ENCODE results near the gene UBR1.

Gene UBR1

GRCh38 chr15:43070249-43070648 is 35.6 kb downstream of the UBR1 start:
- WGBS, 2 donors (ENCODE audit: extremely low coverage in 2 of 2, insufficient read length in 2 of 2, insufficient replicate concordance in 1 of 2): no CpG with 5 or more reads among the region's 4 CpGs
- Histone ChIP-seq H2AFZ (ENCODE audit: low read length) (no peak overlapping the region), H3K4me1 (ENCODE audit: control insufficient read depth in 2 of 2, insufficient read depth in 1 of 2, low read depth in 1 of 2, low read length in 2 of 2) (no peaks in the 10 kb centered on the region), H3K9ac (ENCODE audit: low read depth, low read length, poor library complexity) (no peak overlapping the region), H3K4ac (ENCODE audit: low read length) (no peak overlapping the region), H2BK12ac (ENCODE audit: low read length) (no peak overlapping the region), H3K23ac (ENCODE audit: low read depth, low read length, poor library complexity) (no peak overlapping the region), H3K4me3 (ENCODE audit: low read length in 2 of 2) (no peak overlapping the region), H3K18ac (ENCODE audit: low read length) (no peak overlapping the region), H4K91ac (ENCODE audit: low read depth, low read length, poor library complexity) (no peak overlapping the region), H3K4me2 (ENCODE audit: insufficient read depth, low read length, poor library complexity, severe bottlenecking) (no peak overlapping the region), H3K27me3 (ENCODE audit: control insufficient read depth in 3 of 3, insufficient read depth in 3 of 3, low read depth in 1 of 3, low read length in 3 of 3) (no peaks in the 10 kb centered on the region), H3K36me3 (replicated peaks in 1 of 2; ENCODE audit: control insufficient read depth in 2 of 2, insufficient read depth in 2 of 2, low read length in 2 of 2) (peaks cover 7 to 99% of the 10 kb centered on the region in 2 donors), H3K27ac (replicated peaks; ENCODE audit: low read length) (no peak overlapping the region), H2AK5ac (ENCODE audit: low read depth, low read length) (no peak overlapping the region), H3K9me3 (replicated peaks in 1 of 2; ENCODE audit: control insufficient read depth in 2 of 2, insufficient read depth in 1 of 2, low read depth in 1 of 2, low read length in 2 of 2) (peaks cover 0 to 12% of the 10 kb centered on the region in 2 donors), H2BK120ac (ENCODE audit: low read depth, low read length) (no peak overlapping the region), H3K14ac (ENCODE audit: low read length) (no peak overlapping the region), H2BK15ac (ENCODE audit: low read length) (no peak overlapping the region), H2BK5ac (ENCODE audit: low read length) (no peak overlapping the region), H4K8ac (ENCODE audit: low read depth, low read length) (no peak overlapping the region), H3K79me1 (ENCODE audit: low read depth, low read length) (no peaks in the 10 kb centered on the region)
- DNase-seq (ENCODE audit: low spot score): no peak

DNA sequence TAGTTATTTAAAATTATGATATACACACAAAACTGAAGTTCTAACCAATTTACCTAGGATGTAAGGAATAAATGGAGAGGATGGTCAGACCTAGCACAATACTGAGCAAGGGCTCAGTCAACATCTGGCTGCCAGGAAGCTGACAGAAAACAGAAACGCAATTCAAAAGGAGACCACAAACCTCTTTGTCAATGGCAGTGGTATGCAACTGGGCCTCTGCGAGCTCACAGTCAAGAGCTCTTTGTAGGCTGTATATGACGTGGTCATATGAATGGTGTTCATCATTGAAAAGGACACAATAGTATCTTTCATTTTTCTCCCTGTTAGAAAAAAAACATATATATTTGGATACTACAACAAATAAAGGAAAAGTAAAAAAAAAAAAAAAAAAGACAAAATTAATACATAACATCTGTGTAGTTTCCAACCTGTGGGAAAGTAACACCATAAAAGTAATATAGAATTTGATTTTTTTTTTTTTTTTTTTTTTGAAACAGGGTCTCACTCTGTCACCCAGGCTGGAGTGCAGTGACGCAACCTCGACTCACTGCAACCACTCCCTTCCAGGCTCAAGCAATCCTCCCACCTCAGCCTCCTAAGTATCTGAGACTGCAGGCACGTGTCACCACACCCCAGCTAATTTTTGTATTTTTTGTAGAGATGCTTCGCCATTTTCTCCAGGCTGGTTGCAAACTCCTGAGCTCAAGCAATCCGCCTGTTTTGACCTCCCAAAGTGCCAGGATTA is 37.9 kb downstream of the UBR1 start:
- Histone ChIP-seq H3K9me3 (replicated peaks in 1 of 2; ENCODE audit: control insufficient read depth in 2 of 2, insufficient read depth in 1 of 2, low read depth in 1 of 2, low read length in 2 of 2) (peaks cover 0 to 12% of the 10 kb centered on the region in 2 donors), H3K14ac (ENCODE audit: low read length) (no peak overlapping the region), H2BK15ac (ENCODE audit: low read length) (no peak overlapping the region), H4K8ac (ENCODE audit: low read depth, low read length) (no peak overlapping the region), H3K79me1 (ENCODE audit: low read depth, low read length) (no peaks in the 10 kb centered on the region), H3K36me3 (replicated peaks in 1 of 2; ENCODE audit: control insufficient read depth in 2 of 2, insufficient read depth in 2 of 2, low read length in 2 of 2) (peaks cover 7 to 91% of the 10 kb centered on the region in 2 donors), H3K4me2 (ENCODE audit: insufficient read depth, low read length, poor library complexity, severe bottlenecking) (no peak overlapping the region), H4K91ac (ENCODE audit: low read depth, low read length, poor library complexity) (no peak overlapping the region), H3K4me1 (ENCODE audit: control insufficient read depth in 2 of 2, insufficient read depth in 1 of 2, low read depth in 1 of 2, low read length in 2 of 2) (no peaks in the 10 kb centered on the region), H3K4ac (ENCODE audit: low read length) (no peak overlapping the region), H2BK12ac (ENCODE audit: low read length) (no peak overlapping the region), H3K4me3 (ENCODE audit: low read length in 2 of 2) (no peak overlapping the region), H3K23ac (ENCODE audit: low read depth, low read length, poor library complexity) (no peak overlapping the region), H3K27ac (replicated peaks; ENCODE audit: low read length) (no peak overlapping the region), H2BK120ac (ENCODE audit: low read depth, low read length) (no peak overlapping the region), H3K18ac (ENCODE audit: low read length) (no peak overlapping the region), H3K27me3 (ENCODE audit: control insufficient read depth in 3 of 3, insufficient read depth in 3 of 3, low read depth in 1 of 3, low read length in 3 of 3) (no peaks in the 10 kb centered on the region), H2AFZ (ENCODE audit: low read length) (no peak overlapping the region), H2AK5ac (ENCODE audit: low read depth, low read length) (no peak overlapping the region), H2BK5ac (ENCODE audit: low read length) (no peak overlapping the region), H3K9ac (ENCODE audit: low read depth, low read length, poor library complexity) (no peak overlapping the region)
- WGBS, 2 donors (ENCODE audit: extremely low coverage in 2 of 2, insufficient read length in 2 of 2, insufficient replicate concordance in 1 of 2): no CpG with 5 or more reads among the region's 8 CpGs
- DNase-seq (ENCODE audit: low spot score): no peak

DNA sequence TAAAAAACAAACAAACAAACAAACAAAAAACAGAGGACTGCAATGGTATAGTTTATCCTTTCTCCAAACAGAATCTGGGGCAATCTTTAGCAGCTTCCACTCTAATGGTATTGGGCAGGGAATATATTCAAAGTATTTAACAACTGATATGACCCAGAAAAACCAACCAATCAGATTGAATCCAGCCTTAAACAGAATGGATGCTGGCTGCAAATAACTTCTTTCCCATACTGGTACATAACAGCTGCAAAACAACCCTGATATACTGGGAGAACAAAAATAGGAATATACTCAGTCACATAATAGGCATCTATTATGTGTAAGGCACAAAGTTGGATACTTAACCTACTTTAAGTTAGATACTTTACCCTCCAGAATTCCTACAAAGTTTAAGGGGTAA is 49.1 kb downstream of the UBR1 start:
- no peak overlapping the region for H3K4ac ChIP-seq (ENCODE audit: low read length)
- H3K27ac ChIP-seq (replicated peaks; ENCODE audit: low read length): no peak overlapping the region
- no peak overlapping the region for H3K18ac ChIP-seq (ENCODE audit: low read length)
- H2BK5ac ChIP-seq (ENCODE audit: low read length): no peak overlapping the region
- DNase-seq (ENCODE audit: low spot score): no peak
- no peaks in the 10 kb centered on the region for H3K4me1 ChIP-seq (ENCODE audit: control insufficient read depth in 2 of 2, insufficient read depth in 1 of 2, low read depth in 1 of 2, low read length in 2 of 2)
- no peak overlapping the region for H2BK15ac ChIP-seq (ENCODE audit: low read length)
- H4K8ac ChIP-seq (ENCODE audit: low read depth, low read length): no peak overlapping the region
- no peak overlapping the region for H3K4me3 ChIP-seq (ENCODE audit: low read length in 2 of 2)
- no peak overlapping the region for H2AFZ ChIP-seq (ENCODE audit: low read length)
- no peak overlapping the region for H3K23ac ChIP-seq (ENCODE audit: low read depth, low read length, poor library complexity)
- no peak overlapping the region for H3K4me2 ChIP-seq (ENCODE audit: insufficient read depth, low read length, poor library complexity, severe bottlenecking)
- H3K27me3 ChIP-seq (ENCODE audit: control insufficient read depth in 3 of 3, insufficient read depth in 3 of 3, low read depth in 1 of 3, low read length in 3 of 3): no peaks in the 10 kb centered on the region
- peaks cover 14 to 100% of the 10 kb centered on the region in 2 donors for H3K36me3 ChIP-seq (replicated peaks in 1 of 2; ENCODE audit: control insufficient read depth in 2 of 2, insufficient read depth in 2 of 2, low read length in 2 of 2)
- H3K14ac ChIP-seq (ENCODE audit: low read length): no peak overlapping the region
- no peaks in the 10 kb centered on the region for H3K79me1 ChIP-seq (ENCODE audit: low read depth, low read length)
- H2BK12ac ChIP-seq (ENCODE audit: low read length): no peak overlapping the region
- no peak overlapping the region for H4K91ac ChIP-seq (ENCODE audit: low read depth, low read length, poor library complexity)
- no peak overlapping the region for H2AK5ac ChIP-seq (ENCODE audit: low read depth, low read length)
- H3K9me3 ChIP-seq (replicated peaks in 1 of 2; ENCODE audit: control insufficient read depth in 2 of 2, insufficient read depth in 1 of 2, low read depth in 1 of 2, low read length in 2 of 2): no peaks in the 10 kb centered on the region
- no peak overlapping the region for H2BK120ac ChIP-seq (ENCODE audit: low read depth, low read length)
- H3K9ac ChIP-seq (ENCODE audit: low read depth, low read length, poor library complexity): no peak overlapping the region

DNA sequence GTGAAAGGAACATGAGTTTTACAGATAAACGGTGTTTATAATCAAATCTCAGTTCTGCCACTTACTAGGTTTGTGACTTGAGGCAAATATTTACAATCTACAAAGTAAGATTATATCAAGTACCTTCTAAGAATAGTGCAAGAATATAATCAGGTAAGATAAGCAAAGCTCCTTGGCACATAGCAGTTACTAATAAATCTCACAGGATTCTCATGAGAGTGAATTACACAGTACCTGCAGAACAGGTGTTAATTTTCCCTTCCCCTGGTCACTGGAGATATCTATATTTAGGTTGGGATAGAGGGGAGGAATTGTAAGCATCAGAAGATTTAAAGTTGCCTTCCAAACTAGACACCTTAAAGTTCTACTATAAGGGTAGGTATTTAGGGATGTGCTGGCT is 53.0 kb downstream of the UBR1 start:
- Histone ChIP-seq H3K9ac (ENCODE audit: low read depth, low read length, poor library complexity) (no peak overlapping the region), H3K4me1 (ENCODE audit: control insufficient read depth in 2 of 2, insufficient read depth in 1 of 2, low read depth in 1 of 2, low read length in 2 of 2) (no peaks in the 10 kb centered on the region), H2AK5ac (ENCODE audit: low read depth, low read length) (no peak overlapping the region), H3K27me3 (ENCODE audit: control insufficient read depth in 3 of 3, insufficient read depth in 3 of 3, low read depth in 1 of 3, low read length in 3 of 3) (no peaks in the 10 kb centered on the region), H2BK12ac (ENCODE audit: low read length) (no peak overlapping the region), H4K91ac (ENCODE audit: low read depth, low read length, poor library complexity) (no peak overlapping the region), H3K79me1 (ENCODE audit: low read depth, low read length) (no peaks in the 10 kb centered on the region), H3K23ac (ENCODE audit: low read depth, low read length, poor library complexity) (no peak overlapping the region), H2AFZ (ENCODE audit: low read length) (no peak overlapping the region), H3K4me3 (ENCODE audit: low read length in 2 of 2) (no peak overlapping the region), H2BK15ac (ENCODE audit: low read length) (no peak overlapping the region), H3K18ac (ENCODE audit: low read length) (no peak overlapping the region), H3K9me3 (replicated peaks in 1 of 2; ENCODE audit: control insufficient read depth in 2 of 2, insufficient read depth in 1 of 2, low read depth in 1 of 2, low read length in 2 of 2) (no peaks in the 10 kb centered on the region), H2BK120ac (ENCODE audit: low read depth, low read length) (no peak overlapping the region), H3K36me3 (replicated peaks in 1 of 2; ENCODE audit: control insufficient read depth in 2 of 2, insufficient read depth in 2 of 2, low read length in 2 of 2) (peaks cover 6 to 95% of the 10 kb centered on the region in 2 donors), H3K4me2 (ENCODE audit: insufficient read depth, low read length, poor library complexity, severe bottlenecking) (no peak overlapping the region), H3K4ac (ENCODE audit: low read length) (no peak overlapping the region), H4K8ac (ENCODE audit: low read depth, low read length) (no peak overlapping the region), H3K14ac (ENCODE audit: low read length) (no peak overlapping the region), H2BK5ac (ENCODE audit: low read length) (no peak overlapping the region), H3K27ac (replicated peaks; ENCODE audit: low read length) (no peak overlapping the region)
- no peak for DNase-seq (ENCODE audit: low spot score)
- WGBS, 2 donors (ENCODE audit: extremely low coverage in 2 of 2, insufficient read length in 2 of 2, insufficient replicate concordance in 1 of 2): no CpG with 5 or more reads among the region's 1 CpG
